ENCODE results near the gene TBCCD1.

DNA sequence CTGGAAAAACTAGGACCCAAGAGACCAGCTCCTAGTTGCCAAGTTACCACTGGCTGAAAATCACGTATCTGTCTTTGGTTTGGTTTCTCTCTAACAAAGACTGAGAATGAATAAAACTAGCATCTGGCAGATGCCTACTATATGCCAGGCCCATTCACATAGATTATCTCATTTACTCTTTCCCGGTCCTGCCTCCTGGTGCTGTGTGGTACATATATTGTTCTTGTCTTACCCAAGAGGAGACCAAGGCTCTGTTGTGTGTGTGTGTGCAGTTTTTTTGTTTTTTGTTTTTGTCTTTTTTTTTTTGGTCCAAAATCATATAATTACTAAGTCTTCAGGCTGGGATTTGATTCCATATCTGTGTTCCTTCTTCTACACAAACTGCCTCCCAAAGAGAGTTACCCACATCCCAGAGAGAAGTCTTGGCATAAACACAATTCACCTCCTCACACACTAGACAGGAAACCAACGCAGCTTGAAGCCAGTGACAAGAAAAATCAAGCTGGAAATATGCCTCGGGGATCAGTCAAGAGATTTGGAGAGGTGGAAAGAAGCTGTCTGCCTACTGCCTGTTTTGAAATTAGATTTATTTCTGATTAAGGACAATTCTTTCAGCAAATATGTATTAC is 46.6 kb upstream of the TBCCD1 start:
- no peak for TF ChIP-seq POLR2A (IDR thresholded peaks at IDR 0.05)
- TF ChIP-seq CTCF (IDR thresholded peaks at IDR 0.05): no peak

All from heart left ventricle (tissue), 13 donors.